GM18861 (cell line): ENCODE data around the gene TBC1D32.
"Not testable (repeated sequence)": the region's sequence is repeated elsewhere in the genome, so short reads cannot be mapped to it uniquely, and the experiment has no call there.

ENCODE experiments used
- ATAC-seq: cut with Tn5 transposase; IDR thresholded peaks from one replicate; pipeline ENCODE4 v1.9.1; 2021; ENCODE audit not compliant: unreplicated experiment

Gene TBC1D32

GRCh38 chr6:121321282-121321681 lies 13.0 kb downstream of the TBC1D32 start:
- no peak for ATAC-seq

- no peak for ATAC-seq
Observed at GRCh38 chr6:121319603-121320002, 14.7 kb downstream of the TBC1D32 start.

DNA sequence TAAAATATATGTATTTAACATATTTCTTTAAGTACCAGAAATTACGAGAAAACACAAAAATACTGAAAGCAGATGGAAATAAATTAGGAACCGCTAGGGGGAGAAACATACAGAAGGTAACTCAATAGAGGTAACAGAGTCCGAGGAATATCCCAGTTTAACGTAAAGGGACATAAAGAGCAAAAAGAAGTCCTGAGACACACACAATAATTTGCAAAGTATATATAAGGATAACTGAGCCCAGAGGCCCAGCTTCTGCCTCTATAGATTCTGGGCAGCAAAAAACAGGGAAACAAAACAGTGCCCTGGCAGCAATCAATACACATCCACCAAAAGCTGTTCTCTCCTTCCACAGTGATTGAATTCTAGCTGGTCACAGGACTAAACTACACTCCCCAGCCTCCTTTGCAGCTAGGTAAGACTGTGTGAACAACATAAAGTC lies 15.1 kb downstream of the TBC1D32 start:
- peak; percentile 65 for ATAC-seq

DNA sequence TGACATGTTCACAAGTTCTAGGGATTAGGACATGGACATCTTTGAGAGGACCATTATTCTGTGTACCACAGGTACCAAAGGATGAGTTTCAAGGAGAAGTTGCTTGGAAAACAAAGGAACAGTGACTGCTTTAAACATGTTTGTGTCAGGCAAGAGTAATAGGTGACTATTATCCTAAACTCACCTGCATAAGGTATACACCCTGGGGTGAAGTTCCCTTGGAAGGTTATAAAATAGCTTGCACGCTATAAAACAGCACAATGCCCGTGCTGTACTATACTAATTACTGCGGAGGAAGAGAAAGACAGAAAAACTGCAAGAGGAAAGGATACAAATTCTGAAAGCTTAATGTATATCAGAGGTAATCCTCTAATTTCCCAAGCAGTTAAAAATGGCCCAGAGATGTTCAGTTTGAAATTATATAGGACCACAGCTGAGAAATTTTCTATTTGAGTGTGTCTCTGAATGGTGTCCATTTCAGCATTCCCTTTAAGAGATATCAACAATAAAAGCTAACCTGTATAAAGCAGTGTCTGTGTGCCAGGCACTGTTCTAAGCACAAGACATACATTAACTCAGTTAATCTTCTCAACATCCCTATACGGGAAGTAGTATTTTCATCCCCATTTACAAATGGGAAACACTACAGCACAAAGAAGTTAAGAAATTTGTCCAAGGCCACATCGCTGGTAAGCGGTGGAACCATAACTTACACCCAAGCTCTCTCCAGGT lies 19.7 kb downstream of the TBC1D32 start:
- ATAC-seq: no peak

DNA sequence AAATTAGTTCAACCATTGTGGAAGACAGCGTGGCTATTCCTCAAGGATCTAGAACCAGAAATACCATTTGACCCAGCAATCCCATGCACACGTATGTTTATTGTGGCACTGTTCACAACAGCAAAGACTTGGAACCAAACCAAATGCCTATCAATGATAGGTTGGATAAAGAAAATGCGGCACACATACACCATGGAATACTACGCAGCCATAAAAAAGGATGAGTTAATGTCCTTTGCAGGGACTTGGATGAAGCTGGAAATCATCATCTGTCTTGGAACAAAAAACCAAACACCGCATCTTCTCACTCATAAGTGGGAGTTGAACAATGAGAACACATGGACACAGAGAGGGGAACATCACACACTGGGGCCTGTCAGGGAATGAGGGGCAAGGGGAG lies 22.5 kb downstream of the TBC1D32 start:
- not testable (repeated sequence) for ATAC-seq

DNA sequence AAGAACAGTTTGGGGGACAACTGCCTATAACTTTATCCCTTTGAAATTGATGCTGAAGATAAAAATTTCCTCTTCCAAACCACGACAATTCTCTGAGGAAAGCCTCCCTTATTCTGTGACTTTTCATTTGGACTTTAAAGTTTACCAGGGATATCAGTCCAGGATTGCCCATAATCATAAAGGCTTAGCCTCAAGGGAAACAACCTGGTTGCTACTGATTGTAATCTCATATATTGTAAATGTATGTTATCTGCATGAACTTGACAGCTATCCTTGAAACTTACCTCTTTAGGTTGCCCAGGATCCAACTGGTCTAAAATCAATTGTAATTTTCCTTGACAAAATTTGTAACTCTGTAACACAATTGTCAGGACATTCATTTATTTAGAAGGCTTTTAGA lies 23.8 kb downstream of the TBC1D32 start:
- no peak for ATAC-seq

- ATAC-seq: no peak
Observed at GRCh38 chr6:121309768-121310469, 24.4 kb downstream of the TBC1D32 start.

DNA sequence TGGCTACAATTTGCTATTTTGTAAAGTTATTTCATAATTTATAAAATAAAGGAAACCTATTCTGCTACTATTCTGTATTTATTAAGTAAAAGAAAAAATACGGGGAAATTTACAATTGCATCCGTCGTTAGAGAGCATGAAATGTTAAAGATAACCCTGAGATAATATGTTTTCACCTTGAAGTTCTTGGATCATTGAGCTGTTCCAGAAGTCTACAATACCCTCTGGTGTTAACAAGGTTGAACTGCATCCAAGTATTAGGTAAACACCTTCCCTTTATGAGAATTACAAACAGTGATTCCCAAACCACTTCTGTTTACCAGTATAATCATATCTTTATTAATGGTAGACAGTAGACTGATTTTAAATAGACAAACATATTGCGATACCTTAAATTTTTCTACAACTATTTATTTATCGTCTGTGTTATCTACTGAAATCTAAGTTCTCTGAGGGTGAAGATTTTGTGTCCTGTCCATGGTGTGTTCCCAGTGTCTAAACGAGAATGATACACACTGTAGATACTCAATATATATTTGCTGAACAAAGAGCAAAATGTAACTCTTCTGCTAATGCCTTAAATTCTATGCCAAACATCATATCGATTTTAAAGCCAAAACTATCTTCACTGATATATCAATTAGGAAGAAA lies 28.2 kb downstream of the TBC1D32 start:
- ATAC-seq: peak; percentile 91

- no peak for ATAC-seq
Observed at GRCh38 chr6:121302882-121303281, 31.4 kb downstream of the TBC1D32 start.

- not testable (repeated sequence) for ATAC-seq
Observed at GRCh38 chr6:121301156-121301555, 33.1 kb downstream of the TBC1D32 start.

DNA sequence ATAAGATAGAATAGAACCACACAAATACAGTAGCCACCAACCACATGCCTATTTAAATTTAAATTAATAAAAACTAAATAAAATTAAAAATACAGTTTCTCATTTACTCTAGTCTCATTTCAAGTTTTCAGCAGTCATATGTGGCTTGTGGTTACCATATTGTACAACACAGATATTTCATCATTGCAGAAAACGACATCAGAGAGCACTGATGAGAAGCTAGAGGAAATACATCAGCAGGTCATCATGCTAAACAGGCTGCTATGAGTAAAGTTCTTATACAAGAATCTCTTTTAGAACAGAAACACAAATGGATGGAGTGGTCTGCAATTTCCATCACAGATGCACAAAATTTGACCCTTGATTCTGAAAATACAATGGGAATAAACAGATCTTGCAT lies 36.6 kb downstream of the TBC1D32 start:
- no peak for ATAC-seq

DNA sequence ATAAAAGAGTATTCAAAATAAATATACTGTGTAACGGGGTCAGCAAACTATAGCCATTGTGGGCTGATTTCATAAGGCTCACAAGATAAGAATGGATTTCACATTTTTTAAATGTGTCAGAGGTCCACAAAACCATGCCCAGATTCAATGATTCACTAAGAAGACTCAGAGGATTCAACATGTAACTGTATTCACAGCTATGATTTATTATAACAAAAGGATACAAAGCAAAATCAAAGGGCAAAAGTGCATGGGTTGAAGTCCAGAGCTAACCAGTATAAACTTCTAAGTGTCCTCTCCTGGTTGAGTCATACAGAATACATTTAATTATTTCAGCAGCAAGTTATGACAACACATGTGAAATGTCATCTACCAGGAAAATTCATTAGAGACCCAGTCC lies 49.2 kb downstream of the TBC1D32 start:
- no peak for ATAC-seq

DNA sequence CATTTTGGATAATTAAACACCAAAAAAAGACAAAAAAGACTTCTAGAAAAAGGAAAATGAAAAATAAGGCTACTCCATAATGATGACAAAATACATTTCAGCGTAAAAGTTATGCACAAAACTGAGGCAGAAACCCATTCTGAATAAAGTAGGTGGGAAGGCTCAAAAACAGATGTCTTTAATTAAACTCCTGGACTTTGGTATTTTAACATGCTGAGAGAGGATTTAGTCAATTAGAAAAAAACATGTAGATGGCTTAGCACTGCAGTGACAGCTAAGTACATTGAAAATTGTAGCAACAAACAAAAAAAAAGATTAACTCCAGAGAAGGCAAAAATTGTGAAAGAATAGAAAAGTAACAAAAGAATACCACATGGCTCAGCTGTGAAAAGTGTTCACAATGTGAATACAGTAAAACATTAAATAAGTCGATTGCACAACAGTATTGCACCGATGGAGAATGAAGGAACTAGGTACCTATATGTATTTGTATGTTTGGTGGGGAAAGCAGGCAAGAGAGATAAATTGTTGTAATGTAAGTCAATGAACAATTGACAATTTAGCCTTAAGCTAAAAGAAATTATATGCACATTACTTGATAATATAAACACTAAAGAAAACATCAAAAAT lies 59.5 kb downstream of the TBC1D32 start:
- no peak for ATAC-seq

DNA sequence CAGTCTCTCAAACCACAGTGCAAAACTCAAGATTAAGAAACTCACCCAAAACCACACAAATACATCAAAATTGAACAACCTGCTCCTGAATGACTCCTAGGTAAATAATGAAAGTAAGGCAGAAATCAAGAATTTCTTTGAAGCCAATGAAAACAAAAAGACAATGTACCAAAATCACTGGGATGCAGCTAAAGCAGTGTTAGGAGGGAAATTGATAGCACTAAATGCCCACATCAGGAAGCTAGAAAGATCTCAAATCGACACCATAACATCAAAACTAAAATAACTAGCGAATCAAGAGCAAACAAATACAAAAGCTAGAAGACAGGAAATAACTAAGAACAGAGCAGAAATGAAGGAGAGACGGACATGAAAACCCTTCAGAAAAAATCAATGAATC lies 70.5 kb downstream of the TBC1D32 start:
- no peak for ATAC-seq

- no peak for ATAC-seq
Observed at GRCh38 chr6:121260651-121261102, 73.6 kb downstream of the TBC1D32 start.

DNA sequence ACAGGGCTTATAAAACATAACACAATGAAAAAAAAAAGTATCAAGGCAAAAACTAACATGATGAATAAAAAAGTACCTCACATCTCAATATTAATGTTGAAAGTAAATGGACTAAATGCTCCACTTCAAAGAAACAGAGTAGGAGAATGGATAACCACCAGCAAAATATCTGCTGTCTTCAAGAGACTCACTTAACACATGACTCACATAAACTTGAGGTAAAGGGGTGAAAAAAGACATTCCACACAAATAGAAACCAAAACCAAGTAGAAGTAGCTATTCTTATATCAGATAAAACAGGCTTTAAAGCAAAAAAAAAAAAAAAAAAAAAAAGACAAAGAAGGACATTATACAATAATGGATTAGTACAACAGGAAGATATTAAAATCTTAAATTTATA lies 86.9 kb downstream of the TBC1D32 start:
- ATAC-seq: no peak

GRCh38 chr6:121242386-121242785 lies 91.9 kb downstream of the TBC1D32 start:
- no peak for ATAC-seq

DNA sequence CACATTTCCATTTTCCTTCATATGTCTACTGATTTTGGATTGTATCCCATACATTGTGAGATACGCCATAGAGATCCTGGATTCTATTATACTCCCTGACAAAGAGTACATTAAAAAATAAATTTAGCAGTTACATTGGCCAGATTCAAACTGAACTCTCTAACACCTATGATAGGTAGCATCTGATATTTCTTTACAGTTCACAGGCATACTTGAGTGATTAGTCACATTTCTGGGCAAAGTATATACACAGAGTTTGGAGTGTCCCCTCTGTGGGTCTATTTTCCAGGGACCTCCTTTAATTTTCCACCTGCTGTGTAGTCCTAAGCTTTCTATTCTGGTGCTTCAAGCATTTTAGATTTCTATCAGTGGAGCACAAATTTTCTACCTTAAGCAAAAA lies 96.4 kb downstream of the TBC1D32 start:
- no peak for ATAC-seq

DNA sequence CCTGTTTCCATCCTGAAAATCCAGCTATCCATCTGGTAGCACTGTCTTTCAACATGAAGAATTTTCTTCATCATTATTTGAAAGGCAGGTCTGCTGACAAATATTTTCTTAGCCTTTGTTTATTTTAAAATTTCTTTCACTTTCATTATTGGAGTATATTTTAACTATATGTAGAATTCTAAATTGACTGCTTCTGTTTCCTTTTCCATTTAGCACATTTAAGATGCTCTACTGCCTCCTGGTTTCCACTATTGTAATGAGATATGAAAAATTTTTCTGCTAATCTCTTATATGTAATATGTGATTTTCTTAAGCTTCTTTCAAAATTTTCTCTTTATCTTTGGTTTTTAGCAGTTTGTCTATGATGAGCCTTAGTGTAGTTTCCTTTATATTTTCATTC lies 97.3 kb downstream of the TBC1D32 start:
- no peak for ATAC-seq

- ATAC-seq: no peak
Observed at GRCh38 chr6:121235386-121235785, 98.9 kb downstream of the TBC1D32 start.

DNA sequence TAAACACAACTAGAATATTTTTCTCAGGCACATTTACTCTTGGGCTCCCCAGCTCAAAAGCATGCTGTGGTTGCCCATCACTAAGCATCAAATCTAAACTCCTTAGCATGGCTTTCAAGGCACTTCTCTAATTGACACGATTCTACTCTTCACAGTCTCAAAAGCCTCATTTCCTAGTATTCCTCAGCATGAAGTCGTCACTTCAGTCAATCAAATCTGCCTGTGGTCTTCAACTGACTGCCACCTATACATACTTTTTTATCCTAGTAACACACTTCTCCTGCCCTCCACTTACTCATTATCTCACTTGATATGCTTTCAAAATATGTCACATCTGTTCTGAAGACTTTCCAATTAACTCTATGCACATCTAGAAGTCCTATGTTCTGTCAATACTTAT lies 110.3 kb downstream of the TBC1D32 start:
- ATAC-seq: no peak

- no peak for ATAC-seq
Observed at GRCh38 chr6:121223212-121223611, 111.1 kb downstream of the TBC1D32 start.
